OCI-LY7 (cell line): ENCODE measurements around the gene WDR7. TPM values are rescaled to one million over a fixed set of nuclear protein-coding genes. Genes with fewer than 3 reads are reported as not detected.

Source experiments
- BruUV-seq: library from RNA; stranded (reverse); fragments of 400-500 nt; replicated peaks from 2 replicates; lab custom pipeline; 2021; lab: Mats Ljungman, UMichigan
- CTCF ChIA-PET: fragments of 300-600 bp; sonication (Branson Sonifier 250); formaldehyde crosslinking; loops from one replicate; lab custom pipeline; 2022; ENCODE audit warnings: antibody characterized with exemption; ENCODE audit not compliant: unreplicated experiment; lab: Charles Lee
- POLR2A ChIA-PET: fragments of 300-600 bp; sonication (Branson Sonifier 250); formaldehyde crosslinking; loops from one replicate; lab custom pipeline; 2022; ENCODE audit warnings: antibody characterized with exemption; lab: Charles Lee
- DNase-seq: peaks from one replicate; pipeline ENCODE4 v3.0.0-alpha.2; 2015; ENCODE audit warnings: low spot score
- H2AFZ ChIP-seq: fragments of 200-600 bp; sonication (generic), shearing (Covaris generic); 2 replicates; pipeline ENCODE4 v1.6.1; 2014; ENCODE audit warnings: mild to moderate bottlenecking, antibody characterized with exemption, low read length, moderate library complexity
- H3K27ac ChIP-seq: fragments of 200-600 bp; sonication (generic); 2 replicates; pipeline ENCODE4 v1.5.1; 2014; ENCODE audit warnings: mixed run types, low read depth, mild to moderate bottlenecking, moderate library complexity, low read length, inconsistent platforms; ENCODE audit not compliant: poor library complexity, severe bottlenecking
- H3K36me3 ChIP-seq: fragments of 200-600 bp; sonication (generic); 2 replicates; pipeline ENCODE4 v1.6.1; 2014; ENCODE audit warnings: mild to moderate bottlenecking, antibody characterized with exemption, low read length, moderate library complexity, mixed read lengths; ENCODE audit not compliant: insufficient read depth
- H3K4me1 ChIP-seq: fragments of 200-600 bp; sonication (generic); 2 replicates; pipeline ENCODE4 v1.5.1; 2014; ENCODE audit warnings: mild to moderate bottlenecking, low read length; ENCODE audit not compliant: insufficient read depth, poor library complexity, severe bottlenecking
- H3K4me2 ChIP-seq: fragments of 200-600 bp; sonication (generic); 2 replicates; pipeline ENCODE4 v1.6.1; 2014; ENCODE audit warnings: mild to moderate bottlenecking, low read length
- H3K4me3 ChIP-seq: fragments of 200-600 bp; sonication (generic); 2 replicates; pipeline ENCODE4 v1.5.1; 2014; ENCODE audit warnings: mild to moderate bottlenecking, low read depth, low read length; ENCODE audit not compliant: poor library complexity, severe bottlenecking
- H3K79me2 ChIP-seq: fragments of 200-600 bp; sonication (generic); 2 replicates; pipeline ENCODE4 v1.6.1; 2016; ENCODE audit warnings: low read depth, mild to moderate bottlenecking, low read length, moderate library complexity, mixed read lengths; ENCODE audit not compliant: insufficient read depth
- H3K9me2 ChIP-seq: fragments of 200-600 bp; sonication (generic); 2 replicates; pipeline ENCODE4 v1.6.1; 2016; ENCODE audit warnings: mild to moderate bottlenecking, low read length, mixed read lengths; ENCODE audit not compliant: insufficient read depth
- H3K9me3 ChIP-seq: fragments of 200-600 bp; sonication (generic); 2 replicates; pipeline ENCODE4 v1.6.1; 2014; ENCODE audit warnings: mild to moderate bottlenecking, mixed run types, low read length, mixed read lengths
- H4K20me1 ChIP-seq: fragments of 200-600 bp; sonication (generic); 2 replicates; pipeline ENCODE4 v1.6.1; 2014; ENCODE audit warnings: mild to moderate bottlenecking, antibody characterized with exemption, low read length, moderate library complexity, mixed read lengths; ENCODE audit not compliant: insufficient read depth
- CTCF ChIP-seq: fragments of 200-600 bp; sonication (generic); conservative IDR thresholded peaks from 2 replicates; pipeline ENCODE4 v1.5.1; 2014; ENCODE audit warnings: mild to moderate bottlenecking, antibody characterized with exemption, low read length, moderate library complexity, mixed read lengths
- EZH2phosphoT487 ChIP-seq: fragments of 200-600 bp; sonication (generic); IDR thresholded peaks from 2 replicates; pipeline ENCODE4 v1.6.1; 2018; ENCODE audit warnings: low read depth, borderline replicate concordance, mild to moderate bottlenecking, mixed run types, antibody characterized with exemption, low read length, moderate library complexity, mixed read lengths
- intact Hi-C: fragments of 100-400 bp; cut with micrococcal nuclease; formaldehyde crosslinking; loops from one replicate; pipeline ENCODE4 v1.10.0; 2022; ENCODE audit not compliant: unreplicated experiment
- total RNA-seq, 2 experiments: library from RNA; depleted of rRNA in 1 of 2; stranded (reverse); fragments of >200 nt in 1 of 2; shearing (Covaris generic) in 1 of 2; gene quantifications; 2 replicates each; pipeline ENCODE4 v1.2.3, GENCODE V29; 2014 to 2022

Gene WDR7
- total RNA-seq, 2 experiments from 2014 or later, result 13.2 to 17.1 TPM

GRCh38 chr18:57014772-57015413 is 363.7 kb downstream of the WDR7 start:
- H3K4me2 ChIP-seq, result no peak overlapping the region
- no peaks in the 10 kb centered on the region for H3K9me2 ChIP-seq
- H4K20me1 ChIP-seq, result no peaks in the 10 kb centered on the region
- TF ChIP-seq CTCF, result no peak
- no peak for TF ChIP-seq EZH2phosphoT487
- intact Hi-C loops, result no loop called here
- H3K4me3 ChIP-seq, result no peak overlapping the region
- ChIA-PET CTCF (no interaction called here), POLR2A (interaction anchor here (0.5 kb wide), 1 partner anchor 733 kb away, joined by 3 read pairs; no protein-coding TSS in a partner anchor)
- H3K9me3 ChIP-seq, result no peaks in the 10 kb centered on the region
- DNase-seq, result no peak
- H3K36me3 ChIP-seq, result no peaks in the 10 kb centered on the region
- no peak overlapping the region for H2AFZ ChIP-seq
- H3K79me2 ChIP-seq, result no peaks in the 10 kb centered on the region
- no TSS peak for BruUV-seq
- H3K27ac ChIP-seq, result no peak overlapping the region
- H3K4me1 ChIP-seq, result peaks cover 33% of the 10 kb centered on the region

GRCh38 chr18:57015451-57015850 is 364.3 kb downstream of the WDR7 start:
- no TSS peak for BruUV-seq
- Histone ChIP-seq H3K36me3 (no peaks in the 10 kb centered on the region), H3K9me3 (no peaks in the 10 kb centered on the region), H3K4me1 (peaks cover 33% of the 10 kb centered on the region), H3K79me2 (no peaks in the 10 kb centered on the region), H3K4me2 (no peak overlapping the region), H3K4me3 (no peak overlapping the region), H3K27ac (no peak overlapping the region), H3K9me2 (no peaks in the 10 kb centered on the region), H2AFZ (no peak overlapping the region), H4K20me1 (no peaks in the 10 kb centered on the region)
- TF ChIP-seq EZH2phosphoT487 (no peak), CTCF (no peak)
- intact Hi-C loops, result no loop called here
- no peak for DNase-seq
- CTCF ChIA-PET, result no interaction called here
- POLR2A ChIA-PET, result no interaction called here

GRCh38 chr18:57018845-57019244 is 367.7 kb downstream of the WDR7 start:
- no peaks in the 10 kb centered on the region for H3K9me3 ChIP-seq
- H4K20me1 ChIP-seq, result no peaks in the 10 kb centered on the region
- no peak overlapping the region for H2AFZ ChIP-seq
- DNase-seq, result no peak
- H3K4me2 ChIP-seq, result no peak overlapping the region
- CTCF ChIA-PET, result no interaction called here
- H3K27ac ChIP-seq, result no peak overlapping the region
- intact Hi-C loops, result no loop called here
- no peaks in the 10 kb centered on the region for H3K36me3 ChIP-seq
- no peak overlapping the region for H3K4me3 ChIP-seq
- no peaks in the 10 kb centered on the region for H3K79me2 ChIP-seq
- peaks cover 55% of the 10 kb centered on the region for H3K4me1 ChIP-seq
- no peaks in the 10 kb centered on the region for H3K9me2 ChIP-seq
- POLR2A ChIA-PET, result no interaction called here
- BruUV-seq, result no TSS peak
- TF ChIP-seq EZH2phosphoT487, result no peak
- no peak for TF ChIP-seq CTCF
